Fibroblast of mammary gland (primary cell): ENCODE results near the gene PTPRD.

Experiments used
- DNase-seq: peaks from one replicate; pipeline ENCODE4 v3.0.0-alpha.2; 2010; ENCODE audit warnings: low read depth
- H3K4me3 ChIP-seq: 2 replicates; pipeline ENCODE4 v1.5.1; 2011; ENCODE audit warnings: low read depth, mild to moderate bottlenecking, low read length, moderate library complexity; ENCODE audit not compliant: control insufficient read depth
- TF ChIP-seq, protein P1 (sequence below): conservative IDR thresholded peaks from 2 replicates; pipeline ENCODE4 v1.5.1; 2011; ENCODE audit warnings: low read depth, low read length, inconsistent platforms; ENCODE audit not compliant: control insufficient read depth, insufficient read depth

Gene PTPRD

DNA sequence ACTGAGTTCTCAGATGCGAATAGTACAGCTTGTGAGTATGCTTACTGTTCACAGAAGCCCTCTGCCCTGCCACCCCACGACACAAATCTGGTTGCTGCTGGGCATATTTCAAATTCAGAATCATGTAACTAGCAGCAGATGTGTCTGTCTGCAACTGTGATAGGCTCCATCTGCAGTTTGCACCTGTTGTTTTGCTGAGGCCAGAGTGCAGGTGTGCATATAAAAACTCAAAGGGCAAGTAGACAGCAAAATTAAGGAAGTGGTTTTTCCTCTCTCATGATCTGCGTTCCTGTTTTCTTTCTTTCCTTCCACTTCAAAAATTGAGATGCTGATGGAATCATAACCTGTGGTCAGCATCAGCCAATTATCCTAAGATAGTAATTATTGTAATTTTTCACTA lies 1000.5 kb downstream of the PTPRD start:
- TF ChIP-seq, protein P1, sequence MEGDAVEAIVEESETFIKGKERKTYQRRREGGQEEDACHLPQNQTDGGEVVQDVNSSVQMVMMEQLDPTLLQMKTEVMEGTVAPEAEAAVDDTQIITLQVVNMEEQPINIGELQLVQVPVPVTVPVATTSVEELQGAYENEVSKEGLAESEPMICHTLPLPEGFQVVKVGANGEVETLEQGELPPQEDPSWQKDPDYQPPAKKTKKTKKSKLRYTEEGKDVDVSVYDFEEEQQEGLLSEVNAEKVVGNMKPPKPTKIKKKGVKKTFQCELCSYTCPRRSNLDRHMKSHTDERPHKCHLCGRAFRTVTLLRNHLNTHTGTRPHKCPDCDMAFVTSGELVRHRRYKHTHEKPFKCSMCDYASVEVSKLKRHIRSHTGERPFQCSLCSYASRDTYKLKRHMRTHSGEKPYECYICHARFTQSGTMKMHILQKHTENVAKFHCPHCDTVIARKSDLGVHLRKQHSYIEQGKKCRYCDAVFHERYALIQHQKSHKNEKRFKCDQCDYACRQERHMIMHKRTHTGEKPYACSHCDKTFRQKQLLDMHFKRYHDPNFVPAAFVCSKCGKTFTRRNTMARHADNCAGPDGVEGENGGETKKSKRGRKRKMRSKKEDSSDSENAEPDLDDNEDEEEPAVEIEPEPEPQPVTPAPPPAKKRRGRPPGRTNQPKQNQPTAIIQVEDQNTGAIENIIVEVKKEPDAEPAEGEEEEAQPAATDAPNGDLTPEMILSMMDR: no peak
- H3K4me3 ChIP-seq: no peak overlapping the region
- no peak for DNase-seq

- DNase-seq: no peak
- TF ChIP-seq, protein P1: no peak
- H3K4me3 ChIP-seq: no peak overlapping the region
These were observed 1007.1 kb downstream of the PTPRD start for GRCh38 chr9:9605681-9606080.

- TF ChIP-seq, protein P1: no peak
- H3K4me3 ChIP-seq: no peak overlapping the region
- DNase-seq: no peak
These were observed 1009.5 kb downstream of the PTPRD start for GRCh38 chr9:9603345-9603744.

DNA sequence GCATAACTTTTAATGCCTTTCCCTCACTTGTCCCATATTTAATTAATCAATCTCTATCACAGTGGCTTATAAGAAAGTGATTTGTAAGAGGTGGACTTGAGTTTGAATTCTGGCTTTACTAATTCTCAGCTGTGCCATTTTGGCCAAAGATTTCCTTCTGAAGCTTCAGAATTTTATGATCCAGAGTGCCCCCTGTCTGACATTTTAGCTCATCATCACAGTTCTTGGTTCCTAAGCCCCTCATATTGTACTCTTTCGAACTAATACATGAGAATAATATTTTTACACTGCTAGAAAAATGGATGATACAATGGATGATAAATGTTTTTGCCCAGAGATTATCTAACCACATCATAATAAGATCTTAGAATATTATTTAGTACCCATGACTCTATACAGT lies 1014.1 kb downstream of the PTPRD start:
- DNase-seq: no peak
- TF ChIP-seq, protein P1: no peak
- H3K4me3 ChIP-seq: no peak overlapping the region

- H3K4me3 ChIP-seq: no peak overlapping the region
- no peak for DNase-seq
- TF ChIP-seq, protein P1: no peak
These were observed 1020.7 kb downstream of the PTPRD start for GRCh38 chr9:9592104-9592503.

GRCh38 chr9:9585920-9586319 lies 1026.9 kb downstream of the PTPRD start:
- TF ChIP-seq, protein P1: no peak
- H3K4me3 ChIP-seq: no peak overlapping the region
- DNase-seq: no peak

GRCh38 chr9:9574080-9574479 lies 1038.7 kb downstream of the PTPRD start:
- no peak overlapping the region for H3K4me3 ChIP-seq
- TF ChIP-seq, protein P1: no peak
- DNase-seq: no peak
